Smooth muscle cell of the umbilical artery (primary cell): ENCODE measurements around the gene ADAT1. TPM values are rescaled to one million over a fixed set of nuclear protein-coding genes. Genes with fewer than 3 reads are reported as not detected.

Source experiments
- total RNA-seq: library from RNA; depleted of rRNA; stranded (reverse); fragments of >200 nt; gene quantifications from 2 replicates; pipeline ENCODE4 v1.2.3, GENCODE V29; 2014

Gene ADAT1
- 68.9 and 80.5 TPM in 2 replicates for total RNA-seq

GRCh38 chr16:75622761-75623605 lies at the start of gene ADAT1:
TSS of gene ADAT1 (minus strand) at chr16:75623281. CDS start at chr16:75620799, 2,482 bp downstream.

GRCh38 chr16:75647492-75648264 lies 24.6 kb upstream of the ADAT1 start, which contains the start of the genes KARS1 and TERF2IP:
TSS of gene KARS1 (minus strand) at chr16:75647665. CDS start at chr16:75647639, 26 bp downstream.
TSS of gene TERF2IP (plus strand) at chr16:75647773. CDS start at chr16:75647883, 110 bp downstream.

GRCh38 chr16:75566040-75566757 lies 56.9 kb downstream of the ADAT1 start, which contains the start of gene GABARAPL2:
TSS of gene GABARAPL2 (plus strand) at chr16:75566379. CDS start at chr16:75566487, 108 bp downstream.

GRCh38 chr16:75555707-75556430 lies 67.2 kb downstream of the ADAT1 start, which contains the start of gene TMEM231:
TSS of gene TMEM231 (minus strand) at chr16:75556252. CDS start at chr16:75556209, 43 bp downstream.

Other genes starting within 250 kb of the ADAT1 start
- 52.0 and 64.4 TPM in 2 replicates for gene CFDP1, start 189.8 kb downstream of the ADAT1 start, total RNA-seq
- gene TMEM170A, start 158.6 kb downstream of the ADAT1 start, total RNA-seq, result 22.0 and 22.1 TPM in 2 replicates
- 4.5 and 6.2 TPM in 2 replicates for gene CHST6, start 127.8 kb downstream of the ADAT1 start, total RNA-seq
- 0.23 TPM in 1 of 2 replicates, not detected in the other for gene CHST5, start 87.2 kb downstream of the ADAT1 start, total RNA-seq
- 17.2 and 21.5 TPM in 2 replicates for gene TMEM231, start 67.0 kb downstream of the ADAT1 start, total RNA-seq
- gene GABARAPL2, start 56.9 kb downstream of the ADAT1 start, total RNA-seq, result 50.2 and 85.2 TPM in 2 replicates
- gene KARS1, start 24.4 kb upstream of the ADAT1 start, total RNA-seq, result 127 and 164 TPM in 2 replicates
- gene TERF2IP, start 24.5 kb upstream of the ADAT1 start, total RNA-seq, result 55.6 and 56.4 TPM in 2 replicates
- not detected in 2 replicates for gene CPHXL2, start 53.7 kb upstream of the ADAT1 start, total RNA-seq
- gene DUXB, start 78.2 kb upstream of the ADAT1 start, total RNA-seq, result not detected in 2 replicates
- not detected in 2 replicates for gene CPHXL, start 103.2 kb upstream of the ADAT1 start, total RNA-seq